Measurements from ENCODE around the gene MIPOL1. TPM values are rescaled to one million over a fixed set of nuclear protein-coding genes. Genes with fewer than 3 reads are reported as not detected.

The MIPOL1 gene
- total and polyA plus RNA-seq, 2 of the 13 experiments (the other 11 are each of a cell fraction or from before 2014, with no cell fraction given) = 8.6 to 34.2 TPM

DNA sequence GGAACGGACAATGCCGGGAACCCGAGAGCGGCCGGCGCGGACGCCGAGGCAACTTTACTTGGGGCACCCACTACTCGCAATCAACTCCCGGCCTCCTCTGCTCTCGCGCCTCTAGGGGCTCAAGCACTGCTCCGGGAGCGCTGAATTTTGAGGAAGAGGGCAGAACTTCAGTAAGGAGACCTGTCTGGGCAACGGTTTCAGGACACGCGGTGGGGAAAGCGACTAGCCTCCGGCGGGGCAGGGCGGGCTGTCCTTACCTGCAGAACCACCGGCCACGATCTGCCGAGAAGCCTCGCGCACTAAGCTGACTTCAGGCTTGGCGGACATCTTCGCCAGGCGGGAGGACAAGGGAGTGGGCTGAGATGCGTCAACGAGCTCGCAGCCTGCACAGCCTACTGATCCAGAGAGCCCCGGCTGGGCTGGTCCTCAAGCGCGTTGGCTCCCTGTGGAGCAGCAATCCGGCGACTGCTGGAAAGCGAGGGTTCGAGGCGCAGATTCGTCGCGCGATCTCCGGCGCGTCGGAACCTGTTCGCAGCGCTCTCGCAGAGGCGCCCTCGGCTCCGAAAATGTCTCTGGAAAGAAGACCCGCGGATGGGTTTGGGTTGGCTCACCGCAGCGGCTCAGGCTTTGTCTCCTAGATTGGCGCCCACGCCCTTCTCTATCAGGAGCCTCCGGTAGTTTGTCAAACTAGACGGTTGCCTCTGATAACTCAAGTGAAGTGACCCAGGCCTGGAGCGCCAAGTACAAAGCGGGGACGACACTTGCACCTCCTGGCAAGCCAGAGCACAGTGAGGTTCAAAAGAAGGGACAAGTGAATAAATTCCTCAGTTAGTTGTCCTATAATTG lies 25.5 kb upstream of the MIPOL1 start, which contains the start of gene SLC25A21 (continued):
- TF ChIP-seq ZFP1 (CRISPR knock-in tag; IDR thresholded peaks at IDR 0.05) = peak; percentile 90; the same call in 1 of the 2 replicates
- peak; percentile 85 for TF ChIP-seq MEIS2 (CRISPR knock-in tag; IDR thresholded peaks at IDR 0.05)
- TF ChIP-seq, protein P1, sequence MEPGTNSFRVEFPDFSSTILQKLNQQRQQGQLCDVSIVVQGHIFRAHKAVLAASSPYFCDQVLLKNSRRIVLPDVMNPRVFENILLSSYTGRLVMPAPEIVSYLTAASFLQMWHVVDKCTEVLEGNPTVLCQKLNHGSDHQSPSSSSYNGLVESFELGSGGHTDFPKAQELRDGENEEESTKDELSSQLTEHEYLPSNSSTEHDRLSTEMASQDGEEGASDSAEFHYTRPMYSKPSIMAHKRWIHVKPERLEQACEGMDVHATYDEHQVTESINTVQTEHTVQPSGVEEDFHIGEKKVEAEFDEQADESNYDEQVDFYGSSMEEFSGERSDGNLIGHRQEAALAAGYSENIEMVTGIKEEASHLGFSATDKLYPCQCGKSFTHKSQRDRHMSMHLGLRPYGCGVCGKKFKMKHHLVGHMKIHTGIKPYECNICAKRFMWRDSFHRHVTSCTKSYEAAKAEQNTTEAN (CRISPR knock-in tag; conservative IDR thresholded peaks at IDR 0.05) = peak; percentile 93
- peak; percentile 97; the same call in 1 of the 2 replicates for TF ChIP-seq ZNF674 (CRISPR knock-in tag; IDR thresholded peaks at IDR 0.05; ENCODE audit: low read depth)
- TF ChIP-seq EHMT2 (IDR thresholded peaks at IDR 0.05; ENCODE audit: borderline replicate concordance, low read depth, low read length) = peak; percentile 100
- peak; percentile 98 for TF ChIP-seq KMT2B (CRISPR knock-in tag; IDR thresholded peaks at IDR 0.05)
- TF ChIP-seq, protein P2, sequence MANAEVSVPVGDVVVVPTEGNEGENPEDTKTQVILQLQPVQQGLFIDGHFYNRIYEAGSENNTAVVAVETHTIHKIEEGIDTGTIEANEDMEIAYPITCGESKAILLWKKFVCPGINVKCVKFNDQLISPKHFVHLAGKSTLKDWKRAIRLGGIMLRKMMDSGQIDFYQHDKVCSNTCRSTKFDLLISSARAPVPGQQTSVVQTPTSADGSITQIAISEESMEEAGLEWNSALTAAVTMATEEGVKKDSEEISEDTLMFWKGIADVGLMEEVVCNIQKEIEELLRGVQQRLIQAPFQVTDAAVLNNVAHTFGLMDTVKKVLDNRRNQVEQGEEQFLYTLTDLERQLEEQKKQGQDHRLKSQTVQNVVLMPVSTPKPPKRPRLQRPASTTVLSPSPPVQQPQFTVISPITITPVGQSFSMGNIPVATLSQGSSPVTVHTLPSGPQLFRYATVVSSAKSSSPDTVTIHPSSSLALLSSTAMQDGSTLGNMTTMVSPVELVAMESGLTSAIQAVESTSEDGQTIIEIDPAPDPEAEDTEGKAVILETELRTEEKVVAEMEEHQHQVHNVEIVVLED (CRISPR knock-in tag; IDR thresholded peaks at IDR 0.05; ENCODE audit: borderline replicate concordance) = peak; percentile 81
- peak; percentile 93 for TF ChIP-seq HNF1B (CRISPR knock-in tag; IDR thresholded peaks at IDR 0.05)
- peak; percentile 100 for TF ChIP-seq SMAD3 (CRISPR knock-in tag; IDR thresholded peaks at IDR 0.05)
- peak; percentile 99 for TF ChIP-seq ZNF510 (CRISPR knock-in tag; IDR thresholded peaks at IDR 0.05; ENCODE audit: low read depth)
- peak; percentile 91 to 94 for TF ChIP-seq POLR2A (IDR thresholded peaks at IDR 0.05; ENCODE audit: insufficient read depth in 1 of 2, low read depth in 2 of 2, low read length in 2 of 2)
- peak; percentile 99; the same call in 1 of the 2 replicates for TF ChIP-seq ARHGAP35 (CRISPR knock-in tag; IDR thresholded peaks at IDR 0.05; ENCODE audit: borderline replicate concordance)
- TF ChIP-seq, protein P3, sequence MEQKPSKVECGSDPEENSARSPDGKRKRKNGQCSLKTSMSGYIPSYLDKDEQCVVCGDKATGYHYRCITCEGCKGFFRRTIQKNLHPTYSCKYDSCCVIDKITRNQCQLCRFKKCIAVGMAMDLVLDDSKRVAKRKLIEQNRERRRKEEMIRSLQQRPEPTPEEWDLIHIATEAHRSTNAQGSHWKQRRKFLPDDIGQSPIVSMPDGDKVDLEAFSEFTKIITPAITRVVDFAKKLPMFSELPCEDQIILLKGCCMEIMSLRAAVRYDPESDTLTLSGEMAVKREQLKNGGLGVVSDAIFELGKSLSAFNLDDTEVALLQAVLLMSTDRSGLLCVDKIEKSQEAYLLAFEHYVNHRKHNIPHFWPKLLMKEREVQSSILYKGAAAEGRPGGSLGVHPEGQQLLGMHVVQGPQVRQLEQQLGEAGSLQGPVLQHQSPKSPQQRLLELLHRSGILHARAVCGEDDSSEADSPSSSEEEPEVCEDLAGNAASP (CRISPR knock-in tag; IDR thresholded peaks at IDR 0.05; ENCODE audit: borderline replicate concordance) = peak; percentile 87
- no peak for TF ChIP-seq TCF7L2 (IDR thresholded peaks at IDR 0.05; ENCODE audit: low read depth, low read length)
- TF ChIP-seq ZNF235 (CRISPR knock-in tag; IDR thresholded peaks at IDR 0.05; ENCODE audit: borderline replicate concordance) = peak; percentile 100
- TF ChIP-seq STAT5B (CRISPR knock-in tag; IDR thresholded peaks at IDR 0.05) = peak; percentile 76; the same call in 1 of the 2 replicates
- TF ChIP-seq SIN3B (IDR thresholded peaks at IDR 0.05; ENCODE audit: low read length) = peak; percentile 49; the same call in 1 of the 2 replicates
- peak; percentile 100 for TF ChIP-seq ZNF274 (CRISPR knock-in tag; IDR thresholded peaks at IDR 0.05)
- TF ChIP-seq SAP130 (CRISPR knock-in tag; IDR thresholded peaks at IDR 0.05; ENCODE audit: low read depth) = peak; percentile 82
- peak; percentile 96 for TF ChIP-seq ZFYVE20 (CRISPR knock-in tag; IDR thresholded peaks at IDR 0.05; ENCODE audit: borderline replicate concordance, low read depth)
- TF ChIP-seq GTF2F1 (IDR thresholded peaks at IDR 0.05; ENCODE audit: low read length) = peak; percentile 51
- TF ChIP-seq DDIT3 (CRISPR knock-in tag; IDR thresholded peaks at IDR 0.05) = peak; percentile 25; the same call in 1 of the 2 replicates
- TF ChIP-seq ZFY (CRISPR knock-in tag; IDR thresholded peaks at IDR 0.05) = peak; percentile 96
- 0 out of 2 replicates have a peak, but pooled peaks have one; percentile 7 for TF ChIP-seq THYN1 (CRISPR knock-in tag; IDR thresholded peaks at IDR 0.05; ENCODE audit: borderline replicate concordance, low read depth)
